PC-9 (cell line): ENCODE data around the gene DCTN2. TPM values are rescaled to one million over a fixed set of nuclear protein-coding genes. Genes with fewer than 3 reads are reported as not detected.

Source experiments
- BruUV-seq: library from RNA; stranded (reverse); fragments of 400-500 nt; replicated peaks from 2 replicates; lab custom pipeline; 2021; lab: Mats Ljungman, UMichigan
- CTCF ChIA-PET: fragments of 300-600 bp; sonication (Branson Sonifier 250); formaldehyde crosslinking; loops from one replicate; lab custom pipeline; 2022; ENCODE audit warnings: antibody characterized with exemption; lab: Charles Lee
- POLR2A ChIA-PET: fragments of 300-600 bp; sonication (Branson Sonifier 250); formaldehyde crosslinking; loops from one replicate; lab custom pipeline; 2022; ENCODE audit warnings: antibody characterized with exemption; ENCODE audit not compliant: unreplicated experiment; lab: Charles Lee
- DNase-seq, 2 experiments: peaks; one replicate each; pipeline versions ENCODE4 v3.0.0 to v3.0.0-alpha.2; 2015 to 2022; ENCODE audit warnings: mixed read lengths in 1 of 2
- H2AFZ ChIP-seq: fragments of 200-600 bp; sonication (generic); 2 replicates; pipeline ENCODE4 v1.8.1; 2017; ENCODE audit warnings: antibody characterized with exemption
- H3F3A ChIP-seq: fragments of 200-600 bp; sonication (generic); 2 replicates; pipeline ENCODE4 v1.8.1; 2017; ENCODE audit warnings: antibody characterized with exemption, mild to moderate bottlenecking, low read depth; ENCODE audit not compliant: insufficient read depth
- H3K27ac ChIP-seq: fragments of 200-600 bp; sonication (generic); 2 replicates; pipeline ENCODE4 v1.6.1; 2016; ENCODE audit warnings: mixed run types
- H3K27me3 ChIP-seq: fragments of 200-600 bp; sonication (generic); 2 replicates; pipeline ENCODE4 v1.6.1; 2016; ENCODE audit warnings: low read depth, mixed run types; ENCODE audit not compliant: insufficient read depth
- H3K36me3 ChIP-seq: fragments of 200-600 bp; sonication (generic); 2 replicates; pipeline ENCODE4 v1.6.1; 2016; ENCODE audit warnings: low read depth, mixed run types
- H3K4me1 ChIP-seq: fragments of 200-600 bp; sonication (generic); replicated peaks from 2 replicates; pipeline ENCODE4 v1.6.1; 2016; ENCODE audit warnings: mixed run types; ENCODE audit not compliant: insufficient read depth
- H3K4me2 ChIP-seq: fragments of 200-600 bp; sonication (generic); 2 replicates; pipeline ENCODE4 v1.6.1; 2017; ENCODE audit warnings: mixed run types
- H3K4me3 ChIP-seq: fragments of 200-600 bp; sonication (generic); 2 replicates; pipeline ENCODE4 v1.6.1; 2016; ENCODE audit warnings: mixed run types
- H3K79me2 ChIP-seq: fragments of 200-600 bp; sonication (generic); 2 replicates; pipeline ENCODE4 v1.6.1; 2017; ENCODE audit warnings: low read depth, mixed run types
- H3K9me2 ChIP-seq: fragments of 200-600 bp; sonication (generic); 2 replicates; pipeline ENCODE4 v1.8.1; 2017; ENCODE audit warnings: mild to moderate bottlenecking; ENCODE audit not compliant: insufficient read depth
- H3K9me3 ChIP-seq: fragments of 200-600 bp; sonication (generic); 2 replicates; pipeline ENCODE4 v1.8.1; 2016; ENCODE audit warnings: low read depth; ENCODE audit not compliant: insufficient read depth
- H4K20me1 ChIP-seq: fragments of 200-600 bp; sonication (generic); 2 replicates; pipeline ENCODE4 v1.8.1; 2017; ENCODE audit not compliant: insufficient read depth
- EZH2 ChIP-seq: fragments of 200-600 bp; sonication (generic); IDR thresholded peaks from 2 replicates; pipeline ENCODE4 v1.8.0; 2017; ENCODE audit warnings: antibody characterized with exemption, low read depth
- intact Hi-C: fragments of 100-400 bp; cut with micrococcal nuclease; formaldehyde crosslinking; loops from one replicate; pipeline ENCODE4 v1.10.0; 2022; ENCODE audit not compliant: unreplicated experiment
- total RNA-seq: library from RNA; stranded (reverse); gene quantifications from 2 replicates; pipeline ENCODE4 v1.2.3, GENCODE V29; 2021
- TF ChIP-seq, protein P1 (sequence below): fragments of 200-600 bp; sonication (generic); conservative IDR thresholded peaks from 2 replicates; pipeline ENCODE4 v1.6.1; 2017; ENCODE audit warnings: mixed run types, antibody characterized with exemption, mild to moderate bottlenecking, moderate library complexity

DCTN2 gene
- total RNA-seq, 1 experiment from 2014 or later: 105 TPM

GRCh38 chr12:57586128-57586527 is 39.1 kb upstream of the DCTN2 start:
- no peak for DNase-seq
- no peak overlapping the region for H3K4me2 ChIP-seq
- intact Hi-C loops: no loop called here
- TF ChIP-seq, protein P1, sequence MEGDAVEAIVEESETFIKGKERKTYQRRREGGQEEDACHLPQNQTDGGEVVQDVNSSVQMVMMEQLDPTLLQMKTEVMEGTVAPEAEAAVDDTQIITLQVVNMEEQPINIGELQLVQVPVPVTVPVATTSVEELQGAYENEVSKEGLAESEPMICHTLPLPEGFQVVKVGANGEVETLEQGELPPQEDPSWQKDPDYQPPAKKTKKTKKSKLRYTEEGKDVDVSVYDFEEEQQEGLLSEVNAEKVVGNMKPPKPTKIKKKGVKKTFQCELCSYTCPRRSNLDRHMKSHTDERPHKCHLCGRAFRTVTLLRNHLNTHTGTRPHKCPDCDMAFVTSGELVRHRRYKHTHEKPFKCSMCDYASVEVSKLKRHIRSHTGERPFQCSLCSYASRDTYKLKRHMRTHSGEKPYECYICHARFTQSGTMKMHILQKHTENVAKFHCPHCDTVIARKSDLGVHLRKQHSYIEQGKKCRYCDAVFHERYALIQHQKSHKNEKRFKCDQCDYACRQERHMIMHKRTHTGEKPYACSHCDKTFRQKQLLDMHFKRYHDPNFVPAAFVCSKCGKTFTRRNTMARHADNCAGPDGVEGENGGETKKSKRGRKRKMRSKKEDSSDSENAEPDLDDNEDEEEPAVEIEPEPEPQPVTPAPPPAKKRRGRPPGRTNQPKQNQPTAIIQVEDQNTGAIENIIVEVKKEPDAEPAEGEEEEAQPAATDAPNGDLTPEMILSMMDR: no peak
- no peak for TF ChIP-seq EZH2
- no peaks in the 10 kb centered on the region for H3K36me3 ChIP-seq
- H3K27ac ChIP-seq: no peak overlapping the region
- POLR2A ChIA-PET: no interaction called here
- no peak overlapping the region for H3K4me3 ChIP-seq
- CTCF ChIA-PET: no interaction called here
- H3K79me2 ChIP-seq: peaks cover under 1% of the 10 kb centered on the region; the same call in 1 of the 2 replicates
- no peaks in the 10 kb centered on the region for H3F3A ChIP-seq
- no TSS peak for BruUV-seq
- H3K9me2 ChIP-seq: no peaks in the 10 kb centered on the region
- H3K9me3 ChIP-seq: no peaks in the 10 kb centered on the region
- H4K20me1 ChIP-seq: no peaks in the 10 kb centered on the region
- H3K27me3 ChIP-seq: peaks cover 29% of the 10 kb centered on the region
- no peak overlapping the region for H2AFZ ChIP-seq
- no peaks in the 10 kb centered on the region for H3K4me1 ChIP-seq

DNA sequence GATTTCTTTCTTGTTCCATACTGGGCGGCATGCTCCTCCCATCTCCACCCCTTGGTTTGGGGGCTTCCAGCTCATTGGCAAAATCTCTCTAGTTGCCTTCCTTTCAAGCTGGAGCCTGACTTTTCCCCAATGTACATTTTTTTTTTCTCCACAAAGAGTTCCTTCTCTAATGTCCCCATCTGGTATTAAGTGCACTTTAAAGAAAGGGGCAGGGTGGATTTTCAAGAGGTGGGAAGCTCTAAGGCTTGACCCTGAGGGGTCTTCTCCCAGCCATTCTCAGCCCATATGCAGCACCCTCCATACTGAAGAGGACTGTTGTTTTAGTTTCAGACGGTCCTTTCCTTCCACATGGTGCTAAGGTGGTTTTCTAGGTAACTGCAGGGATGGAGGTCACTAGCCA is 38.2 kb upstream of the DCTN2 start:
- H3K27me3 ChIP-seq: peaks cover 36% of the 10 kb centered on the region
- no peaks in the 10 kb centered on the region for H3K9me3 ChIP-seq
- ChIA-PET POLR2A (no interaction called here), CTCF (interaction anchor here (0.7 to 1.6 kb wide), 2 partner anchors 37 kb away, joined by 3 to 5 read pairs; no protein-coding TSS in a partner anchor)
- H3K79me2 ChIP-seq: no peaks in the 10 kb centered on the region
- H3K4me1 ChIP-seq: no peaks in the 10 kb centered on the region
- intact Hi-C loops: no loop called here
- no peaks in the 10 kb centered on the region for H3F3A ChIP-seq
- H4K20me1 ChIP-seq: no peaks in the 10 kb centered on the region
- H3K4me3 ChIP-seq: no peak overlapping the region
- H2AFZ ChIP-seq: no peak overlapping the region
- H3K27ac ChIP-seq: no peak overlapping the region
- no peak for DNase-seq
- TF ChIP-seq EZH2: no peak
- TF ChIP-seq, protein P1: no peak
- BruUV-seq: no TSS peak
- no peaks in the 10 kb centered on the region for H3K36me3 ChIP-seq
- no peak overlapping the region for H3K4me2 ChIP-seq
- no peaks in the 10 kb centered on the region for H3K9me2 ChIP-seq

DNA sequence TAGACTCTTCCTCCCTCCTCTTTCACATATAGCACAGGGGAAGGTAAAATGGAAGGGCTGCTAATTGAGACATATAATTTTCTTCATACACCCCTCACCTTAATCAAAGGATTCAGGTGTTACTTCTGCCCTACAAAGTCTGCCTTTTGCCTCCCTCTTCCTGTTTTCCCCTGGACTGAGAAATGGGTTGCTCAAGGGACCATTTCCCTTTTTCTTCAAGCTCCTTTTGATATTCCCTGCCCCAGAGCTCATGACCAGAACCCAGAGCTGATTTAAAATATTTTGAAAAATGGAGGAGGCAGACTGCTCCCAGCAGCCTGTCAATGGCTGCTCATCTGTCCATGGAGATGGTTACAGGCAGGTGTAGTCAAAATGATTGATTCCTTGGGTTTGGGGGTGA is 37.7 kb upstream of the DCTN2 start:
- H4K20me1 ChIP-seq: no peaks in the 10 kb centered on the region
- H3K9me2 ChIP-seq: no peaks in the 10 kb centered on the region
- H3K4me1 ChIP-seq: no peaks in the 10 kb centered on the region
- no peaks in the 10 kb centered on the region for H3K9me3 ChIP-seq
- no TSS peak for BruUV-seq
- H3K36me3 ChIP-seq: no peaks in the 10 kb centered on the region
- no peak for TF ChIP-seq EZH2
- TF ChIP-seq, protein P1: no peak
- H3K27me3 ChIP-seq: peaks cover 36% of the 10 kb centered on the region
- intact Hi-C loops: loop anchor here (5.0 kb wide), 1 partner anchor 323 kb away; no protein-coding TSS in a partner anchor
- ChIA-PET POLR2A (no interaction called here), CTCF (interaction anchor here (1.6 kb wide), 1 partner anchor 37 kb away, joined by 3 read pairs; no protein-coding TSS in a partner anchor)
- no peak for DNase-seq
- no peaks in the 10 kb centered on the region for H3F3A ChIP-seq
- H3K4me2 ChIP-seq: no peak overlapping the region
- H3K27ac ChIP-seq: no peak overlapping the region
- no peak overlapping the region for H2AFZ ChIP-seq
- no peaks in the 10 kb centered on the region for H3K79me2 ChIP-seq
- no peak overlapping the region for H3K4me3 ChIP-seq
